ENCODE measurements around the gene PRKAG2.

GRCh38 chr7:151529842-151530241 is 347.1 kb downstream of the PRKAG2 start:
- TF ChIP-seq POLR2A (IDR thresholded peaks at IDR 0.05; ENCODE audit: insufficient read depth in 1 of 2, low read depth in 2 of 2, low read length in 2 of 2) (no peak), ZNF136 (CRISPR knock-in tag; IDR thresholded peaks at IDR 0.05; ENCODE audit: low read depth) (no peak), NR2F6 (IDR thresholded peaks at IDR 0.05) (no peak), NR2F6 (CRISPR knock-in tag; IDR thresholded peaks at IDR 0.05) (no peak), EZH2 (conservative IDR thresholded peaks at IDR 0.05; ENCODE audit: low read depth, low read length) (no peak), TAF1 (CRISPR knock-in tag; IDR thresholded peaks at IDR 0.05) (no peak), ZNF775 (CRISPR knock-in tag; IDR thresholded peaks at IDR 0.05; ENCODE audit: borderline replicate concordance) (no peak), ZNF674 (CRISPR knock-in tag; IDR thresholded peaks at IDR 0.05; ENCODE audit: low read depth) (no peak)
